ENCODE measurements around the gene ALS2.

- TF ChIP-seq CTCF (IDR thresholded peaks at IDR 0.05) (no peak), POLR2A (IDR thresholded peaks at IDR 0.05) (no peak)
Measured at GRCh38 chr2:201786471-201786870, 5.7 kb upstream of the ALS2 start.

Data from testis (tissue), 2 donors.